T47D (cell line): ENCODE data around the gene NIPAL4.

Experiments
- DNase-seq, 2 experiments: peaks; one replicate each; pipeline versions ENCODE4 v3.0.0 to v3.0.0-alpha.2; 2011 to 2012; ENCODE audit warnings: low read depth in 1 of 2, low spot score in 1 of 2
- JUND ChIP-seq: IDR thresholded peaks from 2 replicates; pipeline ENCODE4 v1.6.1; 2012; ENCODE audit warnings: low read depth
- in situ Hi-C: cut with HindIII; loops from 2 replicates; pipeline ENCODE4 v1.10.0; 2016; ENCODE audit warnings: low sequenced_read_pairs, low pct_unique_long_range_greater_than_20kb

Gene NIPAL4

DNA sequence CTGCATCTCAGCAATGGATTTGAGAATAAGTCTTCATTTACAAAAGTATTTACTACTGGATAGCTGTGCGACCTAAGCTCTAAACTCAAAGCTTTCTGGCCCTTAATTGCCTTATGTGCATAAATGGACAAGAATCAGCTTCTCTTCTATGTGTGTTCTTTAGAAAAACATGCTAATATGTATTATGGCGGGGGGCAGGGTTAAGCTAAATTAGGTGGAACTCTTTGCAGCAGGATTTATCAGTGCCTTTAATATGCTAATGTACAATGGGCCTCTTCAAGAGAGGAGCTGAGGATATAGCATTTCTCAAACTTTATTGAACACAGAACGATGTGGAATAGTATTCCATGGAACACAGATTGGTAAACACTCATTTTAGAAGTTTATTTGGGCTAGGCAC, 10.0 kb upstream of the NIPAL4 start:
- in situ Hi-C loops, result no loop called here
- no peak for TF ChIP-seq JUND
- no peak for DNase-seq

DNA sequence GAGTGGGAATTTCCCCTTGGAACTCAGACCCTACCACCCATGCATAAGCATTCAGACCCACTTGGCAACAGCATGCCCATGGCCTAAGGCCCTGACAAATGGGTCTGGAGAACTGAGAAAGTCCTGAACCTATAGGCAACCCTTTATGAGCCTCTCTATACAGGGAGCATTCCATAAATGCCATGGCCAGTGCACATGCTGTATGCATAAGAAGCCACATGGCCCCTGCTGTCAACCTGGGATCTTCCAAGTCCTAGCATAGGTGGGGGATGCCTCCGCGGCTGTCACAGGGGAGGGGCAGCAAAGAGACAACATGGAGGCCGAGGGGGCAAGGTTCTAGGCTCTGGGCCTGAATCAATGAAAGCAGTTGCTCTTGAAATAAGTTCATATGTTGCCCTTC, 8.2 kb upstream of the NIPAL4 start:
- TF ChIP-seq JUND, result no peak
- DNase-seq, result peak in 1 of 2 experiments; percentile 64
- in situ Hi-C loops, result no loop called here

DNA sequence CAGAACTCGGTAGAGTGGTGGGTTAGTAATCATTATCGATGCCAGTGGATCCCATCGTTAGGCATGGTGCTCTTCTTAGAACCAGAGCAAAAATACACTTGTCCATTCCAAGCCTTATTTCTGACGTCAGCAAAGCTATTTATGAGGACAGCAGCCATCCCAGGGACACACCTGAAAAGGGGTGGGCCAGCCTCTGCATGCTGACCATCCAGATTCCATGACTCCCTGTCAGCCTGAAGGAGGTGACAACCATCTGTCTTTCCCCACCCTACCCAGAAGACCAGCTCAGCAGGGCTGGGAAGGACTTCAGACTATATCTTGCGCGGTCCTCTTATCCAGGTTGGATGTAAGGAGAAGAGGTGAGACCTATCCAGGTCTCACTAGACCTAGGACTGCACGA, 5.7 kb upstream of the NIPAL4 start:
- DNase-seq, result no peak
- TF ChIP-seq JUND, result no peak
- in situ Hi-C loops, result no loop called here

DNA sequence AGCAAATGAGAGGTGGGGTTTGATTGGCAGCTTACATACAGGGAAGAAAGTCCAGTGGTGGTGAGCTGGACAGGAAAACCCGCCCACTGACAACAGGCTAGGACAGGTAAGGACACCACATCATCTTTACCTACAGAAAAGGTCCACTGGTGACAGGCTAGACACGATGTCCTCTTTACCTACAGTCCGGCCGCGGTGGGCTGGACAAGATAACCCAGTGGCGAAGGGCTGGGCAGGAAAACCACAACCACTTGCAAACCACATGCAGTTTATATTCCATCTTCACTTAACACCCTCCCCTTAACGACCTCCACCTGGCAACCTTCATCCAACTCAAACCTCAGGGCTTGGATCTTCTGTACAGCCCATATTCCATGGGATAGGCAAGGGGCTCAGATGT, 5.0 kb upstream of the NIPAL4 start:
- no peak for DNase-seq
- in situ Hi-C loops, result no loop called here
- no peak for TF ChIP-seq JUND

DNA sequence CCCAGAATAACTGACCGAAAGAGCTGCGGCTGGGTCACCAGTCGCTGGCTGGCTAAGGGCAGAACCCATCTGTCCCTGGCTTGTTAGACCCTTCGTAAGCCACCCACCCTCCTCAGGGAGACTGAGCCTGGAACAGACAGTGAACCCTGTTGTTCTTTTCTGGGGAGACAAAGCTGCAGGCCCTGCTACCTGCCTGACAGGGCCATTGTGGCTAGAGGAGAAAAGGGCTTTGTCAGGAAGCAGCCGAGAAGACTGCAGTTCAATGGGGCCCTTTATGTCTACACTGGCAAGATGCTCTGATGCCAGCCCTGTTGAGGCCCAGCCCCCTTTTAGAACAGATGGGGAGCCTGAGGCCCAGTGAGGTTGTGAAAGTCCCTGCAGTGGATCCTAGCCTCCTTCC, 3.7 kb upstream of the NIPAL4 start:
- DNase-seq, result no peak
- no peak for TF ChIP-seq JUND
- in situ Hi-C loops, result no loop called here

DNA sequence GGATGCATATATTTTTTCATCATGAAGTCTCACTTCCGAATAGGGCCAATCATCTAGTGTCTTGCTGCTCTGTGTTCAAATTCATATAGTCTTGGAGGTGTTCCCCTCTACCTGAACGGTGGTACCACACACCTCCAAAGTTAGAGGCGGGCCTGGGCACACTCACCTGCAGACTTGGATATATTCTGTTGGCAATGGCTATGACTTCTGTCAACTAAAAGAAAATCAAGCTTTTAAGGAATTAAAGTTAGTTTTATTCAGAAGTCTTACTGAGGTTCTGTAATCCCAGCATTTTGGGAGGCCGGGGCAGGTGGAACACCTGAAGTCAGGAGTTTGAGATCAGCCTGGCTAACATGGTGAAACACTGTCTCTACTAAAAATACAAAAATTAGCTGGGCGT, 2.6 kb upstream of the NIPAL4 start:
- DNase-seq, result no peak
- TF ChIP-seq JUND, result no peak
- in situ Hi-C loops, result no loop called here

DNA sequence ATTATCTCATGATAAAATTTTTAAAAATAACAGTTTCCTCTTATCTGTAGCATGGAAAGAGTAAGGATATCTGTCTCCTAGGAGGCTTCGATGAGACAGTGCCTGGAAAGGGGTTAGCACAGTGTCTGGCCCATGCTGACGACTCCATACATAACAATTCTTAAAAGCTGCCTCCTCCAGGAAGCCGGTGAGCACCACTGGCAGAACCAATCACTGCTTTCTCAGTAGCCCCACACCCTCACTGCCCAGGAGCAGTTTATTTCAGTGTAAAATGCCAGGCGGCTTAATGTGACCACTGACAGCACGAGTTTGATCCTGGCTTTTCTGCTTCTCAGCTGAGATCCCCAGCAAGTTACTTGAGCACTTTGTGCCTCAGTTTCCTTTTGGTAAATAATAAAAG, 1.2 kb upstream of the NIPAL4 start:
- DNase-seq, result no peak
- in situ Hi-C loops, result no loop called here
- no peak for TF ChIP-seq JUND

DNA sequence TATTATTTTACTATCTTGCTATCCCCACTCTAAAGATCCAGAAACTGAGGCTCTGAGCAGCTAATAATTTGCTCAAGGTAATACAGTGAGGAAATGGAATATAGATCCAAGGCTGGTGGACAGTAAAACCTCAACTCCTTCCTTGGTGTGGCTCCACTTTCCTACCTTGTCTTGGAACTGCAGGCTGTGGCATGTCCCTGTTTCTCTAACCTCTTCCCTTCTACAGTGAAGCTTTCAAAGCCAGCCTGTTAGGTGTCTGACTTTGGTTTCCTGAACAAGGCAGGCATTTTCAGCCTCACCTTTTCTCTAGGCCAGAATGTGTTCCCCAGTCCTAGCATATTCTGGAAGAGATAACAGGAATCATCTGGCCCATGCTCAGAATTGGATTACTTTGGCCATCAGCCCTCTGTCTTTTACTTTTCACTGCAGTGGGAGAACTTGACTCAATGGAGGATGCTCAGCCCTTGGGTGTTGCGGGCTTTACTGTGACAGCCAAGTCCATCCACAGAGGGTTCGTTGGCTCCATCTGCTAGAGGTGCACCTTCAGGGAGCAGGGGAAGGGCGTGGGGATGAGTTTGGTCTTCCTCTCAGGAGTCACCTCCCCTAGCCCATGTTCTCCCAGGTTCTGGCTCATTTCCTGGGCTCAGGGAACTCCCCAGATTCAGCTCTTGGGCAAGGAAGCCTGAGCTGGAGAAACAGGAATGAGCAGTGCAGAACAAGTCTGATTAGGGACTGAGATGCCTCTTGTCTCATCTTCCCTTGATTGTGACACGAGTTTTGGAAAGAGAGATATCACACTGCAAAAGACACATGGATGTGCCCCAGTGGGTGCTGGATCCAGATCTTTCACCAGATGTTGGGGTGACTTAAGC, 1.1 kb downstream of the NIPAL4 start:
- in situ Hi-C loops, result no loop called here
- no peak for DNase-seq
- TF ChIP-seq JUND, result no peak

DNA sequence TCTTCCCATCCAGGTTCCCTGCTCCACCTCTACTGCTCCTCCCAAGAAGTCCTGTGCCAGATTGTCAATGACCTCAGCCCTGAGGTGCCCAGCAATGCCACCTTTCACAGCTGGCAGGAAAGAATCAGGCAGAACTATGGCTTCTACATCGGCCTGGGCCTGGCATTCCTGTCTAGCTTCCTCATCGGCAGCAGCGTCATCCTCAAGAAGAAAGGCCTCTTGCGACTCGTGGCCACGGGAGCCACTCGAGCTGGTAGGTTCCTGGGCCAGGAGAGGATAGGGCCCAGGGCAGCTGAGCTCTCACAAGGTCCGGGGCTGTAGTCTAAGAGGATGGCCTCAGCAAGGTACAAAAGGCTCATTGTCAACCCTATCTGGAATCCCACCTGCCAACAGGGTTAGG, 3.1 kb downstream of the NIPAL4 start:
- DNase-seq, result no peak
- in situ Hi-C loops, result no loop called here

DNA sequence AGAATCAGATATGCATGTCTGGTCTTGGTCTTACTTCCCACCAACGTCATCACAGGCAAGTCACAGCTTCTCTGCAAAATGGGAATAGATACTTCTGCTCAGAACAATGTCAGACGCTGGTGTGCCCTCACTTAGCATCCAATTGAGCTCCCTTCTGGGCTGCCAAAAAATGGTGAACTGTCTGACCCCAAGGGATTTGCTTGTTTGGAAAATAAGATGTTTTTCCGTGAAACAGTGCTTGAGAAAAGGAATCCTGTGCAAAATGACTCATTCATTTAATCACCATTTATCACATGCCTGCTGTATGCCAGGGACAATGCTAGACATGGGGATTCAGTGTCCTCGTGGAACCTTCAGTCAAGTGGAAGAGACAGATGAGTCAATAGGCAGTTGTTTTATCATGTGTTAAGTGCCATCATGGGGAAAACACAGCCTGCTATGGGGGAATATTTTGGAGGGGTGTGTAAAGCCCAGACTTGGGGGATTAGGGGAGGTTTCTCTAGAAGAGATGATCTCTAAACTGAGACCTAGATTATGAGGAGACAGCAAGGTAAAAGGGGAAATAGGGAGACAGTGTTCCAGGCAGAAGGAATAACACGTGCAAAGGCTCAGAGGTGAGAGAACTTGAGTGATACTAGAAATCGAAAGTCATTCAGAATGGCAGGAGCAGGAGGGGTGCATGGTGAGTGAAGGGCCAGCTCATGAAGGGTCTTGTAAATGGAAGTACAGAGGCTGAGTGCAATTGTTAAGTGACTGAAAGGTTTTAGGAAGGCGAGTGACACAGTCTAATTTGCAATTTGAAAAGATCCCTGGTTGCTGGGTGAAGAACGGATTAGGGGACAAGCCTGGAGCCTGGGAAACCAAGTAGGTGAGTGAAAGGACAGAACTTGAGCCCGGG, 3.9 kb downstream of the NIPAL4 start:
- in situ Hi-C loops, result no loop called here
- TF ChIP-seq JUND, result no peak
- DNase-seq, result no peak

More for the DNA sequence above, 3.1 kb downstream of the NIPAL4 start:
- no peak for TF ChIP-seq JUND

DNA sequence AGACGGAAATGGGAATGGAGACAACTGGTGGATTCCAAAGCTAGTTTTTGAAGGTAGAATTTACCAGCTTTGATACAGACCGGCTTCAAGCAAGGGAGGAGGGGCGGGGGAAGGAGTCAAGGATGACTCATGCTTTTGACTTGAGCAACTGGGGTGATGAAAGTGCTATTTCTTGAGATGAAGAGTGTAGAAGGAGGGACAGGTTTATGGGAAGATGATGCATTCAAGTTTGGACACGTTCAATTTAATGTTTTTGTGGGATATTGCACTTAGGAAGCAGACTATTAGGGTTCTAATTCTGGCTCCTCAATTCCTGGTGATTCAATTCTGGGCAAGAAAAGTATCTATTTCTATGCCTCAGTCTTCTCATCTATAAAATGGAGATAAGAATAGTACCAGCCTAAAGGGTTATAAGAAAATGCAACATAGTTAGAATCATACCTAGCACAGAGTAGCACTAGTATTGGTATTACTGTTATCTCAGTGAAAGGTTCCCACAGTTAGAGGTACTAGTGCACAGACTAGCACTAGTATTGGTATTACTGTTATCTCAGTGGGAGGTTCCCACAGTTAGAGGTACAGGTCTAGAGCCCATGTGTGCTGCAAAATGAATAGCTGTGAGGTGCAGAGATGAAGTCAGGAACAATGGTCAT, 4.6 kb downstream of the NIPAL4 start:
- DNase-seq, result no peak

DNA sequence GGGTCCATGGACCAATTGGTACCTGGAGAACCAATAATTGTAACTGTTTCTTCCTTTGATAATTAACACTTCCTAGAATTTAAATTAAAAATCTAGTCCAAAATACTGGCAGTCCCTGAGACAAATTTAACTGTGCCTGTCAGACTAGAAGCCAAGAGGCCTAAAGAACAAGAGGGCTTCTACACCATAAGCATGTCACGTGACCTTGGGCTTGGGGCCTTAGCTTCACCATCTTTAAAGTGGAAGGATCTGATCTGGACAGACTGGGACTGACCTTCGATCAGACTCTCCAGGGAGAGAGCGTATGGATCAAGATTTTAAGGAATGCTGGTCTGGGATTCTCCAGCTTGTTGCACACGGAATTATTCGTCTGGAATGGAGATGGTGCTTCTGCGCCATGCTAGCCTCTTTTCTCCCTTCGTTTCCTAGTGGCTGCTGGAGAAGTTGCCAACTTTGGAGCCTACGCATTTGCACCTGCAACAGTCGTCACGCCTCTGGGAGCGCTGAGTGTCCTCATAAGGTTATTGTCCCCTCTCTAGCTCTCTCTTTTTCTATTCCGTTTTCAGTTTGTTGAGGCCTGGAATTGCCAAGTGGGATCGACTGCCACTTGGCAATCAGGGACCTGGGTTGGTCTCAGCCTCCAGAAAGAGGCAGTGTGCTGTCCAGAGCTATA, 8.4 kb downstream of the NIPAL4 start:
- no peak for TF ChIP-seq JUND
- DNase-seq, result no peak
- in situ Hi-C loops, result no loop called here

More for the DNA sequence above, 4.6 kb downstream of the NIPAL4 start:
- no peak for TF ChIP-seq JUND
- in situ Hi-C loops, result no loop called here
